IMR-90 (cell line): ENCODE measurements around the gene FGF21. TPM values are rescaled to one million over a fixed set of nuclear protein-coding genes. Genes with fewer than 3 reads are reported as not detected.
"Not testable (repeated sequence)": the region's sequence is repeated elsewhere in the genome, so short reads cannot be mapped to it uniquely, and the experiment has no call there.

Experiments
- ATAC-seq: fragments of 200-7000 bp; cut with Tn5 transposase; 2 replicates; pipeline ENCODE4 v1.9.1; 2020; ENCODE audit warnings: low read depth, mild to moderate bottlenecking, moderate library complexity
- BruUV-seq: library from RNA; stranded (reverse); fragments of 400-500 nt; replicated peaks from 2 replicates; lab custom pipeline; 2021; lab: Mats Ljungman, UMichigan
- CTCF ChIA-PET: fragments of 300-600 bp; formaldehyde crosslinking; extraction: SDS; loops from one replicate; lab custom pipeline; 2021; ENCODE audit warnings: antibody characterized with exemption; lab: Yijun Ruan, JAX
- POLR2A ChIA-PET: fragments of 300-600 bp; sonication (Branson Sonifier 250); formaldehyde crosslinking; loops from one replicate; lab custom pipeline; 2022; ENCODE audit warnings: antibody characterized with exemption; ENCODE audit not compliant: unreplicated experiment; lab: Charles Lee
- DNase-seq: peaks from one replicate; pipeline ENCODE4 v3.0.0; 2013
- H2AFZ ChIP-seq: replicated peaks from 2 replicates; pipeline ENCODE3; 2013; ENCODE audit warnings: low read length, mild to moderate bottlenecking; ENCODE audit not compliant: poor library complexity
- H2AK5ac ChIP-seq: 2 replicates; pipeline ENCODE4 v1.6.1; 2013; ENCODE audit warnings: low read depth, low read length, inconsistent platforms
- H2AK9ac ChIP-seq: replicated peaks from 2 replicates; pipeline ENCODE3; 2013; ENCODE audit warnings: mild to moderate bottlenecking, low read depth, low read length, moderate library complexity; ENCODE audit not compliant: poor library complexity
- H2BK120ac ChIP-seq: 2 replicates; pipeline ENCODE4 v1.6.1; 2013; ENCODE audit warnings: low read depth, low read length, inconsistent platforms
- H2BK15ac ChIP-seq: 3 replicates; pipeline ENCODE4 v1.6.1; 2013; ENCODE audit warnings: low read depth, low read length, inconsistent platforms
- H2BK20ac ChIP-seq: 2 replicates; pipeline ENCODE4 v1.6.1; 2013; ENCODE audit warnings: low read depth, mild to moderate bottlenecking, inconsistent platforms, low read length, moderate library complexity
- H2BK5ac ChIP-seq: 2 replicates; pipeline ENCODE4 v1.6.1; 2013; ENCODE audit warnings: mild to moderate bottlenecking, low read depth, low read length, inconsistent platforms; ENCODE audit not compliant: poor library complexity, severe bottlenecking
- H3K14ac ChIP-seq: replicated peaks from 2 replicates; pipeline ENCODE4 v1.6.1; 2013; ENCODE audit warnings: low read depth, low read length, inconsistent platforms
- H3K18ac ChIP-seq: 2 replicates; pipeline ENCODE4 v1.6.1; 2013; ENCODE audit warnings: low read depth, low read length, control low read depth
- H3K23ac ChIP-seq: 2 replicates; pipeline ENCODE4 v1.6.1; 2013; ENCODE audit warnings: low read depth, low read length, inconsistent platforms
- H3K27ac ChIP-seq: 2 replicates; pipeline ENCODE4 v1.5.1; 2013; ENCODE audit warnings: mild to moderate bottlenecking, control low read depth, low read length; ENCODE audit not compliant: insufficient read depth
- H3K27me3 ChIP-seq: 2 replicates; pipeline ENCODE4 v1.6.1; 2013; ENCODE audit warnings: low read length; ENCODE audit not compliant: control insufficient read depth, insufficient read depth
- H3K36me3 ChIP-seq: 2 replicates; pipeline ENCODE4 v1.6.1; 2013; ENCODE audit warnings: low read length, mixed read lengths; ENCODE audit not compliant: control insufficient read depth, insufficient read depth
- H3K4ac ChIP-seq: 2 replicates; pipeline ENCODE4 v1.6.1; 2013; ENCODE audit warnings: low read depth, low read length, inconsistent platforms
- H3K4me1 ChIP-seq: 2 replicates; pipeline ENCODE4 v1.6.1; 2013; ENCODE audit warnings: low read length, mixed read lengths; ENCODE audit not compliant: control insufficient read depth, insufficient read depth
- H3K4me2 ChIP-seq: 2 replicates; pipeline ENCODE4 v1.6.1; 2013; ENCODE audit warnings: low read depth, mild to moderate bottlenecking, control low read depth, low read length, moderate library complexity
- H3K4me3 ChIP-seq: 2 replicates; pipeline ENCODE4 v1.5.1; 2013; ENCODE audit warnings: low read depth, mild to moderate bottlenecking, control low read depth, low read length, moderate library complexity; ENCODE audit not compliant: insufficient read depth
- H3K56ac ChIP-seq: 2 replicates; pipeline ENCODE4 v1.6.1; 2013; ENCODE audit warnings: low read length, inconsistent platforms; ENCODE audit not compliant: insufficient read depth; ENCODE audit errors: extremely low read depth
- H3K79me1 ChIP-seq, 2 experiments: 2 replicates each; pipeline ENCODE4 v1.6.1; 2013; ENCODE audit warnings: low read length in 2 of 2, inconsistent platforms in 1 of 2, low read depth in 1 of 2
- H3K9ac ChIP-seq: 2 replicates; pipeline ENCODE4 v1.6.1; 2013; ENCODE audit warnings: low read depth, low read length, control low read depth
- H3K9me1 ChIP-seq: 2 replicates; pipeline ENCODE4 v1.6.1; 2013; ENCODE audit warnings: low read length, inconsistent platforms; ENCODE audit not compliant: insufficient read depth
- H3K9me3 ChIP-seq: 2 replicates; pipeline ENCODE4 v1.6.1; 2013; ENCODE audit warnings: low read length; ENCODE audit not compliant: control insufficient read depth, insufficient read depth
- H4K20me1 ChIP-seq: 2 replicates; pipeline ENCODE4 v1.6.1; 2013; ENCODE audit warnings: low read length, inconsistent platforms; ENCODE audit not compliant: insufficient read depth
- H4K5ac ChIP-seq: 2 replicates; pipeline ENCODE4 v1.6.1; 2013; ENCODE audit warnings: mild to moderate bottlenecking, low read depth, low read length, control low read depth
- H4K8ac ChIP-seq, 2 experiments: 2 replicates each; pipeline ENCODE4 v1.6.1; 2013; ENCODE audit warnings: low read depth in 2 of 2, low read length in 2 of 2, control low read depth in 1 of 2, inconsistent platforms in 1 of 2
- H4K91ac ChIP-seq: 2 replicates; pipeline ENCODE4 v1.6.1; 2013; ENCODE audit warnings: low read depth, low read length, inconsistent platforms; ENCODE audit not compliant: insufficient read depth
- WGBS, 2 experiments: methylation state at CpG; one replicate each; pipeline versions ENCODE4 v1.1.5 to v1.1.7; 2013; ENCODE audit warnings: missing lambda C conversion rate in 2 of 2; ENCODE audit not compliant: insufficient read length in 1 of 2; ENCODE audit errors: extremely low coverage in 2 of 2; 5-methylcytosine and 5-hydroxymethylcytosine counted together
- dilution Hi-C: fragments of 300-500 bp; cut with HindIII; formaldehyde crosslinking; loops from one replicate; pipeline ENCODE4 v1.14.3; 2018; ENCODE audit warnings: low sequenced_read_pairs; ENCODE audit not compliant: unreplicated experiment
- in situ Hi-C: fragments of 300-500 bp; cut with MboI; formaldehyde crosslinking; loops from 3 replicates; pipeline ENCODE4 v1.14.3; 2019; ENCODE audit warnings: low sequenced_read_pairs, inconsistent platforms, mixed read lengths
- intact Hi-C: fragments of 100-400 bp; cut with micrococcal nuclease; formaldehyde crosslinking; loops from 2 replicates; pipeline ENCODE4 v1.10.0; 2022
- polyA plus RNA-seq, 3 experiments: library from polyadenylated mRNA; depleted of rRNA; stranded (reverse); fragments of >200 nt; gene quantifications; 2 replicates each; pipeline ENCODE4 v1.2.3, GENCODE V29; 2012; ENCODE audit warnings: low replicate concordance in 1 of 3
- total RNA-seq: library from RNA; depleted of rRNA; stranded (reverse); fragments of >200 nt; gene quantifications from 2 replicates; pipeline ENCODE4 v1.2.3, GENCODE V29; 2012

The FGF21 gene
- total and polyA plus RNA-seq, 2 of the 4 experiments (the other 2 are of a cell fraction): not detected

DNA sequence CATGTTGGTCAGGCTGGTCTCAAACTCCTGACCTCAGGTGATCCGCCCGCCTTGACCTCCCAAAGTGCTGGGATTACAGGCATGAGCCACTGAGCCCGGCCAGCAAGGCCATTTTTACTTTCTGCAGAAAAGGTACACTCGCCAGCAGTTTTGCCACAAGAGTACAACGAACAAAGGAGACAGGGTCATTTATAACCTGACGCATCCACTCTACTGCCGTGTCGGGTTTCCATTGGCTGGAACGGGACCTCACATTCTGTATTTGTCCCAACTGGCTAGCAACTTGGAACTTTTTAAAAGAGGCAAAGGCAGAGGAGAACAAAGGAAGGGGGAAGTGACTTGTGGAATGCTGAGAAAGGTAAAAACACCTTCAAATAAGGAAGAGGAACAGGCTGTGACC is 32.0 kb downstream of the FGF21 start:
- H3K4ac ChIP-seq, in situ Hi-C loops, dilution Hi-C loops, H3K9me1 ChIP-seq, H3K14ac ChIP-seq, H3K23ac ChIP-seq, H2BK15ac ChIP-seq, H3K27me3 ChIP-seq, H3K27ac ChIP-seq, H3K56ac ChIP-seq, H2AK5ac ChIP-seq, H3K4me1 ChIP-seq, H3K9ac ChIP-seq, DNase-seq, H4K20me1 ChIP-seq, H3K79me1 ChIP-seq, H2BK20ac ChIP-seq, H2AFZ ChIP-seq, H2AK9ac ChIP-seq, H2BK120ac ChIP-seq, H2BK5ac ChIP-seq, H3K36me3 ChIP-seq, H3K4me2 ChIP-seq, H4K91ac ChIP-seq, H4K8ac ChIP-seq, H3K4me3 ChIP-seq, H4K5ac ChIP-seq, H3K18ac ChIP-seq, ATAC-seq, BruUV-seq, POLR2A ChIA-PET, H3K9me3 ChIP-seq: not testable (repeated sequence)
- intact Hi-C loops: loop anchor here (10.0 kb wide), 1 partner anchor 437 kb away; no protein-coding TSS in a partner anchor
- WGBS, 2 experiments: 47% methylated on average over 4 of the region's 9 CpGs; no CpG with 5 or more reads in 1 of the 2 experiments
- CTCF ChIA-PET: interaction anchor here (0.9 to 1.9 kb wide), 7 partner anchors 10 to 193 kb away, joined by 3 to 5 read pairs (median 3); partner anchors contain the start of gene HSD17B14
